HG03159 (cell line): ENCODE data around the gene PLXDC2.

Experiments used
- ATAC-seq: cut with Tn5 transposase; IDR thresholded peaks from one replicate; pipeline ENCODE4 v1.9.1; 2021; ENCODE audit warnings: mild to moderate bottlenecking, moderate library complexity; ENCODE audit not compliant: unreplicated experiment

Gene PLXDC2

DNA sequence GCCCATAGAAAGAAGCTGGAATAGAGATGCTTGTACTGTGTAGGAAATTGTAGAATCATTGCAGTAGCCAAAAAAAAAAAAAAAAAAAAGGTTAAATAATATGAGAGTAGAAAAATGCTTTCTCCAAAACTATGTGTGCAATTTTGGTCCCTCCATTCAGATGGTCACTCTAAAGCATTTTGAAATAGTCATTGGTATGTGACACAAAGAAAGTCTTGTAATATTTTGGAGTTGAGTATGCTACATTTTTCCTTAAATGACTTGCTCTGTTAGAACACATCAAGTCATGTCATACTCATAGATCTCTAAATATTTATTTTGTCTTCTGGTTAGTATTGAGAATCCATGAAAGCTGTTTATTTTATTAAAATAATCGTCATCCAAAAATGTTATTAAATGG is 424.4 kb downstream of the PLXDC2 start:
- no peak for ATAC-seq

DNA sequence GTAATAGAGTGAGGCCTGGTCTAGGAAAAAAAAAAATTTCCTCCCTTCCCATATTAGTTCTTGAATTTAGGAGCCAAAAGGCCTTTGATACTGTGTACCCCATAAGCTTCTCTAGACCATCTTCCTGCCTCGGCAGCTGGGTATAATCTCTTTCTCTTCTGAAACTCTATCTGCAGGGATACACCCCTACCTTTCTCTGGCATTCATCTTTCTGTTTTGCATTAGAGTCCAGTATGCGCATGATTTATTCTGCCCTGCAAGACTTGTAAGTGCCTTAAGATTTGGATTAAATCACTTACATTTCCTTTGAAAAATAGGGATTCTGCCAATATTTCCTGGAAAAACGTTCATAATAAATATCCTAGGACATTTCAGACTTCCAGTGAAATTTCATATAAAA is 431.2 kb downstream of the PLXDC2 start:
- no peak for ATAC-seq

DNA sequence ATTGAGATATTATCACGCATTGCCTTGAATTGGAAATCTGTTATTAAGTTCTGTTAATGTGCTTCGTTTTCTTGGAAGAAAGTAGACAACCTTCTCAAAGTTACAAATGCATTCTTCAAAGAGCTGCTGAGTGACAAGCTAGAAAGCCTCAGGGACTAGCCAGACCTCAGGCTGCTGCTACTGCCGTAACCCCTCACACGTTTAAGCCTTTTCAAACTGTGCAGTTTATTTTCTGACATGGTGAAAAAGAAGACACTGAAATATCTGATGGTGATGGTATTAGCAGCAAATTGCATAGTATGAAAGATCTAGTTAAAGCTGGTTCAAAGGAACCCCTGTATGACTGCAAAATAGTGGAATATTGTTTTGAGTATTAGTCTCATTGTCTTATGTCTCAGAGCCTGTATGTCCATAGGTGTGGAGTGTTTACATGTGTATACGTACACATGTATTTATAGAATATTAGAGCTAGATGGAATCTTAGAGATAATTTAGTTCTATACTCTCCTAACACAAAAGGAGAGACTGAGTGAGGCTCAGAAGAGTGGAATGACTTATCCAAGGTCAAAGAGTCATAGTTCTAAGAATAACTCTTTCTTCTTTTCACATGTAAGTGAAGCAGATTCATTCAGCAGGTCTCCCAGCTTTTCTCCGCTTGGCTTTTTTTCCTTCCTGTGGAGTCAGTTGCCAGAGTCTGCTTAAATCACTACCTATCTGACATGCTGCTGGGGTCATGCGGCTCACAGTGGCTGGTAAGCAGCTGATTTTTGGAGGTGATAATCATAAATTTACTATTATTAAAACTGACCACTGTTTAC is 431.9 kb downstream of the PLXDC2 start:
- no peak for ATAC-seq

DNA sequence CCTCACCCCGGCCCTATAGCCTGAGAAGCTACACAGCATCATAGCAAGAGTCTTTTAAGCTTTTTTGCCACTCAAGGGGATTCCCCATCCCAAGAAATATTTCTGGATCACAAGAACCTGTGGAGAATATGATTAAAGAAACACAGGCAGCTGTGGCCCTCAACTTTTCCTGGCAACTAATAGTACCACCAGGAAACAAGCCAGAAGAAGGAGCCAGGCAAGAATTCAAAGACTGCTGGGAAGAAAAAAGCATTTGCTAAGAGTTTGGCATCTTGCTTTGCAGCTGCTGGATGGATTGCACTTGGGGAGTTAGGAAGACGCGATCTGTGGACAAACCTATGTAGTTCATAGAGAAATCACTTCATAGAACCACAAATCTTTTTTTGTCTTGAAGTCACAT is 437.8 kb downstream of the PLXDC2 start:
- no peak for ATAC-seq

DNA sequence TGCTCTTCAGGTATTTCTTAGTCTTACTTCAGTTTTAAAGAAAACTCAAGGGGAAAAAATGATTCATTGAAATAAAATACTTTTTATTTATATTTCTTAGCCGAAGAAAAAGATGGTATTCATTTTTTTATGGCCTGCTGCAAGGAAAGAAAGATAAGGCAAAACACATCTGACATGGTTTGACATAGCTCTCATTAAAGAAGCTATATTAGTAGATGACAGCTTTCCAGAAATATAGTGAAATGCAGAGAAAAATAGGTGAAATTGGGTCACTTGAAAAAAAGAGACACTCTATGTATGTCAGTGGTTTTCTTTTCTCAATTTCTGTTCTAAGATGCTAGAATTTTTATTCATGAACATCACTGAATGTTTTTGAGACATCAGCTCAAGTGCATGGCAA is 438.3 kb downstream of the PLXDC2 start:
- ATAC-seq, result no peak

DNA sequence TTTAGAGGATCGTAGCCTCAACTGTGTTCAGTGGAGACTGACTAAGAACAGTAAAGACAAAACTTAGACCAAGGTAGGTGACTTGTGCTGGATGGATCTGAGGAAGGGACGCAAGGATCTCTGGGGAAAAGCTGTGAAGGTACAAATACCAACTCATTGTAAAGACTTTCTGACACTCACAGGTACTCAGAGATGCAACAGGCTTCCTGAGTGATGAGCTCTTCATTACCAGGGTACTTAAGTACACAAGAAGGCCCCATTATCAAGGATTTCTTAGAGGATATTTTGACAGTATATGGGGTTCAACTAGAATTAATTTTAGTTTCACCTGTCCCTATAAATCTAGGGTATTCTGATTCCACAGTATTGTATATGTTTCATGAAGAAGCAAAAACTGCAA is 440.7 kb downstream of the PLXDC2 start:
- ATAC-seq, result no peak

DNA sequence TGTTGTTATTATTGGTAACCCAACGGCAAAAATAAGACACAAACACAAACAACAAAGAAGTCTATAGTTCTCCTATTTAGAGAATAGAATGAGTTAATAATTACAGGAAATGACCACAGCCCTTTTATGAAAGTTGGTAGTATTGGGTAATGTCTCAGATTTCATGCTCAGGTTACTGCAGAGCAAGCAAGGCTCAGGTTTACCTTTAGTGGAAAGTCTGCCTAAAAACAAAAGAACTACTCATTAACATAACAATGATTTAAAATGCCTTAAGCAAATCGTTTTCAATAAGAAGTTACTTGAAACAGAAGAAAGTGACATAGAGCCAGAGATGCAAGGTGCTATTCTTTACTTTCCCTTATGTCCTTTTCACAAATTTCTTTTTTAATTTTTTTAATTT is 441.2 kb downstream of the PLXDC2 start:
- ATAC-seq, result no peak

DNA sequence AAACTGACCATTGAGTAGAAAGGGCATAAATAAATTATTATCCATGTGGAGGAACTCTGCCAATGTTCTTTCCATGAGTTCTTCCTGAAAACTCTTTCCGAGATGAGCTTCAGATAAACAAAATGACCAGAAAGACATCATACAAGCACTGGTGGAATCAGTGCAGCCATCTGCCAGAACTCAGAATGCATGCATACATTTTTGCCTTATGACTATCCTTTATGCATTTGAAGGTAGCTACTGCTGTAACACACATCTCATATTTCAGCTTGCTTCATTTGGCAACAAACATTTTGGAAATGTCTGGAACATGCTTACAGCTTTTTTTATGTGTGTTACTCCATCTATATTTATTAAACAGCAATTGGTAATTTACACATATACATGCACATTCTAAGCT is 448.9 kb downstream of the PLXDC2 start:
- no peak for ATAC-seq

DNA sequence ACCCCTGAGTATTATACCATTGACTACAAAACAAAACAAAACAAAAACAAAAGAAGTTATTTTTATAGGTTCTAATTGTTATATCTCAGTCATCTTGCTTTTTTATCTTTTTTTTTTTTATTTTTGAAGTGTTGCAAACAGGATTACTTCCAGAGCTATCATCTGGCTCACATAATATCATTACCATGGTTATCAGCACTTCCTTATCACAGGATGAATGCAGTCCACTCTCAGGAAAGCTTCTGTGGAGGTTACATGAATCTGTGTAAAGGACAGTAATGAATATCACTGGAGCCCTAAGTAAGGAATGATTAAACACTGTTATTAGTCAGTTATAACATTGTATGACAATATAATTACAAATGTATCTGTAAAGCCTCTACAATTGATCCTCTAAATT is 451.5 kb downstream of the PLXDC2 start:
- no peak for ATAC-seq

DNA sequence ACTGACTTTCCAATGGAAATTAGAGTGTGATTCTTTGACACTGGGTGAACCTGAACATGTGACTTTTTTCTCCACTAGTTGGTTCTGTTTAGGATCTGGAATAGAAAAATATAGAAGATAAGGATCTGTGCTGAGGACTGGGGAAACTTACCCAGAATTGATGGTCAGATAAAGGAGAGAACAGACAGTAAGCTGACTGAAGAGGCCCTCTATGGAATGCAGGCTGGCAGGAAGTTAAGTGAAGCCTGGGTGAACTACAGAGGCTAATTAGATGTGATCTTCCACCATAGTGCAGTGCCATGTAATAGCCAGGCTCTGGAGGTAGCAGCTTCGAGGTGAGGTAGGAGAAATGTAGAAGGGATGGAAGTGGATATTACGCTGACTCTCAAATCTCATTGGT is 455.3 kb downstream of the PLXDC2 start:
- ATAC-seq, result no peak

DNA sequence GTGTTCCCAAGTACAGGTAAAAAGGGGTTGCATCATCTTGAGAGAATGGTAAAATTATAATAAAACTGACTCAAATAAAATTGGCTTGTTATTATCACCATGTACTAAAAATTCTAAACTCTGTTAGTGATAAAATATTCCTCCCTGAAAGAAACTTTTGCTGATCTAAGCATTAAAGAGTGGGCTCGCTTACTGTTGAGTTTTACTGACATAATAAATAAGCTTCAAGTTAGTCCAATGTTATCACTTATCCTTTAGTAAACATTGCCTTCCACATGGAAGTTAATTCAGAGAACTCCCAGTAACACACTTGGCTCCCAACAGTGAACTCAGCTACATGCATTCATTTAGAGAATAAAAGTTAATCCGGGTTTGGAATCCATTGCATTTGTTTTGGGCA is 456.4 kb downstream of the PLXDC2 start:
- ATAC-seq, result no peak

DNA sequence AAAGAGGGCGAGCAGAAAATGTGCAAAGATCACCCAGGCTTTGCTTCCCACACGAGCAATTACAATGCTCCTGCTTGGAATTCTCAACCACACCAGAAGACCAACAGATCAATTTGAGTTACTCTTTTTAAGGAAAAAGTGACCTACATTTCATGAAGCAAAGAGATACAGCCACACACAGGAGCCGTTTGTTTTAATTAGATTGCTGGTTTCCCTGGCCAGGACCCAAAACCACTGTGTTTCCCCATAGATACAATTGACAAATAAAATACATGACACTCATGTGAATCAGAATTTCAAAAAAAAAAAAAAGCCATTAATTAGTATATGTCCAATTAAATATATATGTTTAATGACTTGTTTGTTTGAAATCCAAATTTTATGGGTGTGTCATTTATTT is 458.3 kb downstream of the PLXDC2 start:
- no peak for ATAC-seq

DNA sequence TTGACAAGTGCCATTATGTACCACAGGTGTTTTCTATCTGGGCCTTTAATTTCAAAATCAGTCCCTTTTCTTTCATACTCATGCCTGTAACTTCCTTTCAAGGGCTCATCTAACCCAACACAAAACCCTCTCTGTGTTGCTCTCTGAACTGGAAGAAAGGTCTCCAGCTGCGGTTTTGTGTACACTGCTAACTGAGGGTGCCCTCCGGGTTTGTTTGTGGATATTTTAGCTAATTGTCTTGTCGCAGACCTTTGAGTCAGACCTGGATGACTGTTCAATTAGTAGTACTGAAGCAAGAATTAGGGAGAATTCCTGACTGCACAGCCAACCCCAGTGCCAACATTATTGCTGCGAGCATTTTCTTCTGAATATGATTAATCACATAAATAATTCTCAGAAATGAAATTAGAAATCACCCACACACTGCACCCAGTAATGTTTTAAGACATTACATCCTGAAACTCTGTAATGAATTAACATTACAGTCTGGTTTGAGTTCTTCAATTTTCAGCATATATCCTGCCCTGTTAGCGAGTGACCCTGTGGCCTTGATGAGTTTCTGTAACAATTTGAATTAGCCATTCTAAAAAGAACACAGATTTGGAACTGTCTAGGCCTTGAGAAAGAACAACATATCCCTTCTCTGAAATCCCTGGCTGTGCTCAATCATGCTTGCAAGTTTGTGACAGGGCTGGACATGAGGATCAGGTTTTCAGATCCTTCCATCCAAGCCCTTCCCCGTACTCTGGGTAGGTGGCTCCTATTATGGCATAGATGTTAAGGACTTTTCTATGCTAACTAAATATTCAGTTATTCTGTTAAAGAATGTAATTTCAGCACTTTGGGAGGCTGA is 460.1 kb downstream of the PLXDC2 start:
- ATAC-seq, result no peak

DNA sequence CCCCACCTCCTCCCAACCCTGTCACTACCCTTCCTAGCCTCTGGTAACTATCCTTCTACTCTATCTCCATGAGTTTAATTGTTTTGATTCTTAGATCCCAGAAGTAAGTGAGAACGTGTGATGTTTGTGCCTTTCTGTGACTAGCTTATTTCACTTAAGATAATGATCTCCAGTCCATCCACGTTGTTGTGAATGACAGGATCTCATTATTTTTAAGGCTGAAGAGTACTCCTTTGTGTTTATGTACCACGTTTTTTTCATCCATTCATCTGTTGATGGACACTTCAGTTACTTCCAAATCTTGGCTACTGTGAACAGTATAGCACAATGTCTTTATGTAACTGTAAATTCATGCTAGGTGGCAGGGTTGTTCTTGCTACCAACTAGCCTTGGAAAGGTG is 461.6 kb downstream of the PLXDC2 start:
- no peak for ATAC-seq

DNA sequence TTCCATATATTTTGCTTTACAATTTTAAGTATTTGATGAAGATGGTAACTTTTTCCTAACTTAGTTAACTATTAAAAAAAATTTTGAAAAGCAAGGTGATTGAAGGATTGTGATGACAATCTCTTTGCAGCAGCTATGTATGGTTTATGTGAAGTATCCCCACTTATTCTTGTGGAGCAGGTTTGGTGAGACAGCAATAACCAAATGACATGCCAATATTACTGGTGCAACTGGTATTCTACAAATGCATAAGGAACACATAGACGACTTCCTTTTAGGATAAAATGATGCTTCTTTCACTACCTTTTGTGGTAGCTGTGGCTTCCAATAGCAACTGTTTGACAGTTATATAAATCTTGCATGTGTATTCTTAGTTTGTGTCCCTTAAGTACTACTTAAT is 465.3 kb downstream of the PLXDC2 start:
- ATAC-seq, result no peak

DNA sequence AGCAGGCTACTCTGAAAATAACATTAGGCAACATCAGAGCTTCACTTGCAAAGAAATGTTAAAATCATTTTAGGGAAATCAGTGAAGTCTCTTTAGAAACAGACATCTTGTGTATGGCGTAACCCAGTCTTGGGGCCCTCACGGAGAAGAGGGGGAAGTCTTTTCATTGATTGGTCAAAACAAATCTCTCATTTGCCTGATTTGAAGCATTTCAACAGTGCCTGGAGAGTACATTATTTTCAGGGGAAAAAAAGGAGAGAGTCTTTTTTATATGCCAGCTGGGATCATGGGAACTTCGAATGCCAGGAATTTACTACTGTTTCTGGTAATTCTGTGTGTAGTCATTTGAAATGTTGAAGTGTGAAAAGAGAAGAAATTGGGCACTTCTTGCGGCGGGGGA is 471.4 kb downstream of the PLXDC2 start:
- ATAC-seq, result no peak

DNA sequence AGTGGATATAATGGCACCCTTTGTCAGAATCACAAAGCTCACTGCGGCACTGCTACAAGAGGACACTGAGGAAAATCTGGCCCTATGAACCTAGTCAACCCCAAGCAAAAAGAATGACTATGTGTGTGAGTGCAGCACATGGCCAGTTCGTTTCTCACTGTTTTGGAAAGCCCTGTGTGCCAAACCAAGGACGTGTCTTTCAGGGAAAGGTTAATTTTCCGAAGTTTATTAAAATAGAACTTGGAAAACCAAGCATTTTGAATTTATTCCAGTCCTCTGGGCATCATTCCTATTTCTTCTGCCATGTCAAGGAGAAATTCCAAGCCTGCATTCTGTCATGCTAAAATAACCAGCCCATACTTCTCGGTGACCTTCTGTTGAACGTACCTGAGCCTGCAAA is 471.8 kb downstream of the PLXDC2 start:
- no peak for ATAC-seq

DNA sequence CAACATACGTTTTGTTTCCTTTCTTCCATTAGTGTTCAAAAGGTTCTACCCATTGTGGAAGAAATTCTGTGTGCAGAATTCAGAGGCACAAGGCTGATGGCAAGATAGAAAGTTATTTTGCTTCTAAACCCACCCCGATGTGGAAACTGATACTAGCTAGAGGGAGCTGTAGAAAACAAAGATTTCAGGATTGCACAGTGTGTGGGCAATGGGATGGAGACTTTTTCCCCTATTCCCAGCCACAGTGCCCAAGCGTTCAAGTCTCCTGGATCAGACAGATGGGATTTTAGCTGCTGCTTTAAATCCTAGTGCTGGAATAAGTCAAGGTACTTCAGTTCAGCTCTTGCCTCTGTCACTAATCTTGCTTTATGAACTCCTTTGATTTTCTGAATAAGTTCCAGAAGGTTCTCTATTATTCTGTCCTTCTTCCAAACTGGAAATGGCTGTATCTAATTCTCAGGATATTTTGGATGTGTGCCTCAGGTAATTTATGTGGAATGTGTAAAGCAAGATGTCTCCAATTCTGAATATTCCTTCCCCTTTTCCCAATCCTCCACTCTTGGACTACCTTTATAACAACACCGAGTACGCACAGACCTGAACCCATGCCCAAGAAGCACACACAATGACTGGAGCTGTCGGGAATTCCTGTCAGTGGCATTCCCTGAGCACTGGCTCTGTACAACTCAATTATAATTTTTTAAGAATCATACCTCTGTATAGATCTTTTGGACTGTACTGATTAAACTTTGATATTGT is 473.0 kb downstream of the PLXDC2 start:
- ATAC-seq, result no peak

DNA sequence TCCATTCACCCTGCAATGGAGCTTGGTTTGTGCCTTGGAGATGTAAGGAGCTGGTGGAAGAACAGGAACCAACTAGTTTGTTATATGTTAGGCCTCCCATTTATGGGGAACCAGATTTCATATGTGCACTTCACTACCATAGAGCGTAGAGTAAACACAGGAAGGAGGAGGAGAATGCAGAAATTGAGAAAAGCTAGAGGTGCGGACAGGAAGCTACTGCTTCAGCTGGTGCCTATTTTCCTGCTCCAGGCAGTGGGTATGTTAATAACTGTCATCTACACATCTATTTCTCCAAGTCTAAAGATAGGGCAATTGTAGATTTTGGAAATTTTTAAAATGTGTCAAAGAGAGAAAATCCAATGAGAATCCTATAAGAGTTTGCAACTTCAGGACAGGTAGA is 482.2 kb downstream of the PLXDC2 start:
- no peak for ATAC-seq

DNA sequence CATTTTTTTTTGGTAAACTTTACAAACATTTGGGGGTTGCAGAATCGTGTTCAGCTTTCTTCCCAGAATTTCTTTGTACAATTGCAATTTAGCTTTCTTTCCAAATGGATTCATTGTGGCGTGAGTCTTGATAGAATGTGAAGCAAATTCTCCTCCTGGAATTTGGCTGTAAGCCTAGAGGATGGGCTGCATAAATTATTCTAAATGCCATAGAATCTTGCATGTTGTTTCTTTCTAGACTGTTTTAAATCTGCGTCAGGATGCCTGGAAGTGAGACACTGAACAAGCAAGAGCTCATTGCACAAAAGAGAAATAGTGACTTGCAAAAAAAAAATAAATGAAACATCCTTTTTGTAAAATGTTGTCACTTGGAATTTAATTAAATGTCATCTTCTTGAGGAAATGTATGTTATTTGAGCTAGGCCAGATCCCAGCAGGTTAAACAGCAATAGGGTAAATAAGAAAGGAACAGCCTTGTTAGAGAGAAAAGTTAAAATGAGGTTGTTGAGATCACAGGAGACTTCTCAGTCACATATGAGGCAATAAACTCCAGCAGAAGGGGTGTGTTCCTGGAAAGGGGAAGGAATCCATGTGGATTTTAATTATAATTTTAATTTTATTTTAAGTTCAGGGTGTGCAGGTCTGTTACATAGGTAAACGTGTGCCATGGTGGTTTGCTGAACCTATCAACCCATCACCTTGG is 483.0 kb downstream of the PLXDC2 start:
- ATAC-seq, result no peak

DNA sequence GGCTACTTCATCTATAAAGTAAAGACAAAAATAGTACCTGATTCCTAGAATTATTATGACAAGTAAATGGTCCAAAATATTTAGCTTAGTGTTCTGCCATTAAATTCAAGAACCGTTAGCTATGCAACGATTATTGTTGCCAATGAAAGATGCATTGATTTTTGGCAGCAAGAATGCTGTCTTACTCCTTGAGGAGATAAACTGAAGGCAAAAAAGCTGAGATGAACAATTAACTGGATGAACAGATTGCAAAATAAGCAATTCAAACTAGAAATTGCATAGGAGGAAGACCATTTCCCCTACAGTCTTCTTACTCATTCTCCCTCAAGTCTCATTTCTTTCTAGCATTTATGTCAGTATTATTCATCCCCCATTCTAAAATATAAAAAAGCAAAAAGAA is 484.5 kb downstream of the PLXDC2 start:
- no peak for ATAC-seq
